HCT116 (cell line): ENCODE measurements around the gene SMAD9.

Experiments used
- ATF3 ChIP-seq: IDR thresholded peaks from 2 replicates; pipeline ENCODE4 v1.6.1; 2012
- CEBPB ChIP-seq: IDR thresholded peaks from 2 replicates; pipeline ENCODE4 v1.6.1; 2012; ENCODE audit warnings: low read depth
- EZH2 ChIP-seq: fragments of 200-600 bp; sonication (generic); IDR thresholded peaks from 2 replicates; pipeline ENCODE4 v1.6.1; 2017; ENCODE audit warnings: antibody characterized with exemption, mixed run types
- JUND ChIP-seq: IDR thresholded peaks from 2 replicates; pipeline ENCODE4 v1.6.1; 2012
- MAX ChIP-seq: IDR thresholded peaks from 2 replicates; pipeline ENCODE4 v1.6.1; 2012
- POLR2A ChIP-seq: IDR thresholded peaks from 2 replicates; pipeline ENCODE4 v1.7.0; 2011; ENCODE audit warnings: borderline replicate concordance; ENCODE audit not compliant: insufficient read depth, insufficient read length; ENCODE audit errors: extremely low read depth
- POLR2AphosphoS5 ChIP-seq: IDR thresholded peaks from 2 replicates; pipeline ENCODE4 v1.6.1; 2011; ENCODE audit warnings: mild to moderate bottlenecking, low read depth, low read length, moderate library complexity
- RAD21 ChIP-seq: IDR thresholded peaks from 2 replicates; pipeline ENCODE4 v1.6.1; 2012; ENCODE audit warnings: low read depth, mild to moderate bottlenecking
- REST ChIP-seq: IDR thresholded peaks from 2 replicates; pipeline ENCODE4 v1.6.1; 2012; ENCODE audit warnings: low read depth
- SIN3A ChIP-seq: IDR thresholded peaks from 2 replicates; pipeline ENCODE4 v1.6.1; 2012; ENCODE audit warnings: low read depth
- SP1 ChIP-seq: IDR thresholded peaks from 2 replicates; pipeline ENCODE4 v1.6.1; 2012; ENCODE audit warnings: low read depth
- TCF7L2 ChIP-seq: IDR thresholded peaks from 2 replicates; pipeline ENCODE4 v1.7.0; 2011; ENCODE audit warnings: borderline replicate concordance, inconsistent platforms; ENCODE audit not compliant: insufficient read depth, insufficient read length; ENCODE audit errors: extremely low read depth
- YY1 ChIP-seq: IDR thresholded peaks from 2 replicates; pipeline ENCODE4 v1.6.1; 2011; ENCODE audit warnings: low read length, low read depth, moderate library complexity, mild to moderate bottlenecking; ENCODE audit not compliant: insufficient replicate concordance; ENCODE audit errors: extremely low read depth
- TF ChIP-seq, protein P1 (sequence below), 3 experiments: fragments of 200-600 bp in 1 of 3; sonication (generic) in 1 of 3; IDR thresholded peaks in 2 of 3; conservative IDR thresholded peaks in 1 of 3; 2 replicates each; pipeline ENCODE4 v1.5.1; 2012 to 2017; ENCODE audit warnings: low read depth in 2 of 3, low read length in 2 of 3, antibody characterized with exemption in 1 of 3, borderline replicate concordance in 1 of 3, control low read depth in 1 of 3, mild to moderate bottlenecking in 1 of 3, mixed read lengths in 1 of 3, mixed run types in 1 of 3, moderate library complexity in 1 of 3; ENCODE audit not compliant: insufficient read depth in 1 of 3

GRCh38 chr13:36796052-36796451 lies 124.0 kb downstream of the SMAD9 start:
- TF ChIP-seq SP1 (no peak), RAD21 (no peak), POLR2AphosphoS5 (no peak), YY1 (no peak), POLR2A (no peak), ATF3 (no peak), EZH2 (no peak), CEBPB (no peak), SIN3A (no peak), JUND (no peak), REST (no peak), TCF7L2 (no peak), MAX (no peak)
- TF ChIP-seq, protein P1, sequence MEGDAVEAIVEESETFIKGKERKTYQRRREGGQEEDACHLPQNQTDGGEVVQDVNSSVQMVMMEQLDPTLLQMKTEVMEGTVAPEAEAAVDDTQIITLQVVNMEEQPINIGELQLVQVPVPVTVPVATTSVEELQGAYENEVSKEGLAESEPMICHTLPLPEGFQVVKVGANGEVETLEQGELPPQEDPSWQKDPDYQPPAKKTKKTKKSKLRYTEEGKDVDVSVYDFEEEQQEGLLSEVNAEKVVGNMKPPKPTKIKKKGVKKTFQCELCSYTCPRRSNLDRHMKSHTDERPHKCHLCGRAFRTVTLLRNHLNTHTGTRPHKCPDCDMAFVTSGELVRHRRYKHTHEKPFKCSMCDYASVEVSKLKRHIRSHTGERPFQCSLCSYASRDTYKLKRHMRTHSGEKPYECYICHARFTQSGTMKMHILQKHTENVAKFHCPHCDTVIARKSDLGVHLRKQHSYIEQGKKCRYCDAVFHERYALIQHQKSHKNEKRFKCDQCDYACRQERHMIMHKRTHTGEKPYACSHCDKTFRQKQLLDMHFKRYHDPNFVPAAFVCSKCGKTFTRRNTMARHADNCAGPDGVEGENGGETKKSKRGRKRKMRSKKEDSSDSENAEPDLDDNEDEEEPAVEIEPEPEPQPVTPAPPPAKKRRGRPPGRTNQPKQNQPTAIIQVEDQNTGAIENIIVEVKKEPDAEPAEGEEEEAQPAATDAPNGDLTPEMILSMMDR (IDR thresholded peaks at IDR 0.05 in 2 of 3, conservative IDR thresholded peaks at IDR 0.05 in 1 of 3; ENCODE audit: borderline replicate concordance in 1 of 3, insufficient read depth in 1 of 3, low read depth in 2 of 3, low read length in 2 of 3), result no peak
